ENCODE results near the gene CPN1.

- TF ChIP-seq, protein P1, sequence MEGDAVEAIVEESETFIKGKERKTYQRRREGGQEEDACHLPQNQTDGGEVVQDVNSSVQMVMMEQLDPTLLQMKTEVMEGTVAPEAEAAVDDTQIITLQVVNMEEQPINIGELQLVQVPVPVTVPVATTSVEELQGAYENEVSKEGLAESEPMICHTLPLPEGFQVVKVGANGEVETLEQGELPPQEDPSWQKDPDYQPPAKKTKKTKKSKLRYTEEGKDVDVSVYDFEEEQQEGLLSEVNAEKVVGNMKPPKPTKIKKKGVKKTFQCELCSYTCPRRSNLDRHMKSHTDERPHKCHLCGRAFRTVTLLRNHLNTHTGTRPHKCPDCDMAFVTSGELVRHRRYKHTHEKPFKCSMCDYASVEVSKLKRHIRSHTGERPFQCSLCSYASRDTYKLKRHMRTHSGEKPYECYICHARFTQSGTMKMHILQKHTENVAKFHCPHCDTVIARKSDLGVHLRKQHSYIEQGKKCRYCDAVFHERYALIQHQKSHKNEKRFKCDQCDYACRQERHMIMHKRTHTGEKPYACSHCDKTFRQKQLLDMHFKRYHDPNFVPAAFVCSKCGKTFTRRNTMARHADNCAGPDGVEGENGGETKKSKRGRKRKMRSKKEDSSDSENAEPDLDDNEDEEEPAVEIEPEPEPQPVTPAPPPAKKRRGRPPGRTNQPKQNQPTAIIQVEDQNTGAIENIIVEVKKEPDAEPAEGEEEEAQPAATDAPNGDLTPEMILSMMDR (IDR thresholded peaks at IDR 0.05), result no peak
- TF ChIP-seq POLR2AphosphoS5 (IDR thresholded peaks at IDR 0.05), result no peak
- TF ChIP-seq POLR2A (IDR thresholded peaks at IDR 0.05), result no peak
- TF ChIP-seq EP300 (IDR thresholded peaks at IDR 0.05), result no peak
Measured at GRCh38 chr10:100008708-100009282, 72.9 kb downstream of the CPN1 start.

Measured in stomach (tissue), 4 donors.